HCT116 (cell line): ENCODE results near the gene DLG4. TPM values are rescaled to one million over a fixed set of nuclear protein-coding genes. Genes with fewer than 3 reads are reported as not detected.

Source experiments
- ATAC-seq: fragments of 200-7000 bp; cut with Tn5 transposase; 2 replicates; pipeline ENCODE4 v1.9.1; 2020; ENCODE audit warnings: mild to moderate bottlenecking, moderate library complexity
- Bru-seq: library from RNA; stranded (reverse); fragments of 400-500 nt; gene quantifications from one replicate; lab custom pipeline; 2021; lab: Mats Ljungman, UMichigan
- BruChase-seq, 2 experiments: library from RNA; stranded (reverse); fragments of 400-500 nt; gene quantifications; one replicate each; lab custom pipeline; 2021; lab: Mats Ljungman, UMichigan
- BruUV-seq: library from RNA; stranded (reverse); fragments of 400-500 nt; replicated peaks from 2 replicates; lab custom pipeline; 2021; lab: Mats Ljungman, UMichigan
- CTCF ChIA-PET: fragments of 300-600 bp; sonication (Branson Sonifier 250); formaldehyde crosslinking; loops from one replicate; lab custom pipeline; 2021; ENCODE audit warnings: antibody characterized with exemption; lab: Charles Lee
- POLR2A ChIA-PET: fragments of 300-600, 350-600 bp; sonication (Branson Sonifier 250); formaldehyde crosslinking; loops from one replicate; lab custom pipeline; 2021; ENCODE audit warnings: antibody characterized with exemption; lab: Charles Lee
- RAD21 ChIA-PET, 2 experiments: fragments of 300-600 bp; sonication (Branson Sonifier 250); formaldehyde crosslinking; loops; one replicate each; lab custom pipeline; 2023; ENCODE audit warnings: low total read pairs in 2 of 2; ENCODE audit not compliant: uncharacterized antibody in 2 of 2, unreplicated experiment in 2 of 2, low non-redundant PET in 1 of 2; lab: Charles Lee
- DNase-seq: peaks from one replicate; pipeline ENCODE4 v3.0.0-alpha.2; 2010; ENCODE audit warnings: low read depth, low spot score
- H2AFZ ChIP-seq: fragments of 200-600 bp; shearing (Covaris generic), sonication (generic); 2 replicates; pipeline ENCODE4 v1.6.1; 2017; ENCODE audit warnings: low read depth, mixed run types, mixed read lengths, antibody characterized with exemption, low read length; ENCODE audit not compliant: poor library complexity, severe bottlenecking
- H3K27ac ChIP-seq: 2 replicates; pipeline ENCODE4 v1.5.1; 2012; ENCODE audit warnings: low read depth, low read length
- H3K27me3 ChIP-seq: fragments of 200-600 bp; sonication (generic); 2 replicates; pipeline ENCODE4 v1.6.1; 2016; ENCODE audit warnings: mixed run types, low read length, mixed read lengths; ENCODE audit not compliant: insufficient read depth
- H3K36me3 ChIP-seq, 2 experiments: fragments of 200-500 bp in 1 of 2; fragments of 200-600 bp in 1 of 2; sonication (Bioruptor generic) in 1 of 2; sonication (generic) in 1 of 2; 2 replicates each; pipeline versions ENCODE4 v1.5.1 to v1.6.1; 2014 to 2016; ENCODE audit warnings: low read length in 2 of 2, inconsistent platforms in 1 of 2, mixed read lengths in 1 of 2, mixed run types in 1 of 2; ENCODE audit not compliant: insufficient read depth in 2 of 2, control insufficient read depth in 1 of 2
- H3K4me1 ChIP-seq, 2 experiments: fragments of 200-600 bp in 1 of 2; sonication (generic) in 1 of 2; 2 replicates each; pipeline versions ENCODE4 v1.5.1 to v1.6.1; 2012 to 2017; ENCODE audit warnings: low read length in 2 of 2, inconsistent platforms in 1 of 2, mild to moderate bottlenecking in 1 of 2, mixed read lengths in 1 of 2, mixed run types in 1 of 2, moderate library complexity in 1 of 2; ENCODE audit not compliant: insufficient read depth in 2 of 2, control insufficient read depth in 1 of 2
- H3K4me2 ChIP-seq: fragments of 200-600 bp; sonication (generic); 2 replicates; pipeline ENCODE4 v1.6.1; 2017; ENCODE audit warnings: mixed run types, low read length, mixed read lengths
- H3K4me3 ChIP-seq, 2 experiments: fragments of 200-600 bp in 1 of 2; sonication (generic) in 1 of 2; replicated peaks in 1 of 2; 2 replicates each; pipeline ENCODE4 v1.5.1; 2011 to 2016; ENCODE audit warnings: low read length in 2 of 2, control low read depth in 1 of 2, low read depth in 1 of 2, mild to moderate bottlenecking in 1 of 2, mixed read lengths in 1 of 2, mixed run types in 1 of 2
- H3K79me2 ChIP-seq: fragments of 200-600 bp; sonication (generic); 2 replicates; pipeline ENCODE4 v1.6.1; 2017; ENCODE audit warnings: mild to moderate bottlenecking, mixed run types, low read length, moderate library complexity, mixed read lengths; ENCODE audit not compliant: insufficient read depth
- H3K9ac ChIP-seq: fragments of 200-600 bp; sonication (generic); 2 replicates; pipeline ENCODE4 v1.6.1; 2016; ENCODE audit warnings: low read length, mixed read lengths
- H3K9me2 ChIP-seq: fragments of 200-600 bp; sonication (generic), shearing (Covaris generic); 2 replicates; pipeline ENCODE4 v1.6.1; 2017; ENCODE audit warnings: mixed run types, mild to moderate bottlenecking, moderate library complexity; ENCODE audit not compliant: insufficient read depth
- H3K9me3 ChIP-seq, 2 experiments: fragments of 200-500 bp in 1 of 2; fragments of 200-600 bp in 1 of 2; sonication (Bioruptor generic) in 1 of 2; sonication (generic) in 1 of 2; 2 replicates each; pipeline ENCODE4 v1.6.1; 2014 to 2017; ENCODE audit warnings: low read length in 2 of 2, mixed read lengths in 2 of 2, inconsistent platforms in 1 of 2, low read depth in 1 of 2, mild to moderate bottlenecking in 1 of 2, mixed run types in 1 of 2, moderate library complexity in 1 of 2; ENCODE audit not compliant: control insufficient read depth in 1 of 2, insufficient read depth in 1 of 2
- H4K20me1 ChIP-seq: fragments of 200-600 bp; sonication (generic), shearing (Covaris generic); 2 replicates; pipeline ENCODE4 v1.6.1; 2017; ENCODE audit warnings: mixed run types, mild to moderate bottlenecking, moderate library complexity; ENCODE audit not compliant: insufficient read depth
- ATF3 ChIP-seq: IDR thresholded peaks from 2 replicates; pipeline ENCODE4 v1.6.1; 2012
- CBX3 ChIP-seq: IDR thresholded peaks from 2 replicates; pipeline ENCODE4 v1.6.1; 2012; ENCODE audit warnings: low read depth
- CEBPB ChIP-seq: IDR thresholded peaks from 2 replicates; pipeline ENCODE4 v1.6.1; 2012; ENCODE audit warnings: low read depth
- CTCF ChIP-seq, 3 experiments: fragments of 200-600 bp in 1 of 3; sonication (generic) in 1 of 3; IDR thresholded peaks in 2 of 3; conservative IDR thresholded peaks in 1 of 3; 2 replicates each; pipeline ENCODE4 v1.5.1; 2012 to 2017; ENCODE audit warnings: low read depth in 2 of 3, low read length in 2 of 3, antibody characterized with exemption in 1 of 3, borderline replicate concordance in 1 of 3, control low read depth in 1 of 3, mild to moderate bottlenecking in 1 of 3, mixed read lengths in 1 of 3, mixed run types in 1 of 3, moderate library complexity in 1 of 3; ENCODE audit not compliant: insufficient read depth in 1 of 3
- ELF1 ChIP-seq: IDR thresholded peaks from 2 replicates; pipeline ENCODE4 v1.6.1; 2012; ENCODE audit warnings: low read depth, borderline replicate concordance
- EZH2 ChIP-seq: fragments of 200-600 bp; sonication (generic); IDR thresholded peaks from 2 replicates; pipeline ENCODE4 v1.6.1; 2017; ENCODE audit warnings: antibody characterized with exemption, mixed run types
- EZH2phosphoT487 ChIP-seq: fragments of 200-600 bp; IDR thresholded peaks from 2 replicates; pipeline ENCODE4 v1.6.1; 2018; ENCODE audit warnings: antibody characterized with exemption, borderline replicate concordance
- FOSL1 ChIP-seq: IDR thresholded peaks from 2 replicates; pipeline ENCODE4 v1.6.1; 2012; ENCODE audit warnings: low read depth
- JUND ChIP-seq: IDR thresholded peaks from 2 replicates; pipeline ENCODE4 v1.6.1; 2012
- MAX ChIP-seq: IDR thresholded peaks from 2 replicates; pipeline ENCODE4 v1.6.1; 2012
- POLR2A ChIP-seq: IDR thresholded peaks from 2 replicates; pipeline ENCODE4 v1.7.0; 2011; ENCODE audit warnings: borderline replicate concordance; ENCODE audit not compliant: insufficient read depth, insufficient read length; ENCODE audit errors: extremely low read depth
- POLR2AphosphoS5 ChIP-seq: IDR thresholded peaks from 2 replicates; pipeline ENCODE4 v1.6.1; 2011; ENCODE audit warnings: mild to moderate bottlenecking, low read depth, low read length, moderate library complexity
- RAD21 ChIP-seq: IDR thresholded peaks from 2 replicates; pipeline ENCODE4 v1.6.1; 2012; ENCODE audit warnings: low read depth, mild to moderate bottlenecking
- SIN3A ChIP-seq: IDR thresholded peaks from 2 replicates; pipeline ENCODE4 v1.6.1; 2012; ENCODE audit warnings: low read depth
- SP1 ChIP-seq: IDR thresholded peaks from 2 replicates; pipeline ENCODE4 v1.6.1; 2012; ENCODE audit warnings: low read depth
- SRF ChIP-seq: IDR thresholded peaks from 2 replicates; pipeline ENCODE4 v1.6.1; 2012; ENCODE audit warnings: low read depth
- TCF7L2 ChIP-seq: IDR thresholded peaks from 2 replicates; pipeline ENCODE4 v1.7.0; 2011; ENCODE audit warnings: borderline replicate concordance, inconsistent platforms; ENCODE audit not compliant: insufficient read depth, insufficient read length; ENCODE audit errors: extremely low read depth
- YY1 ChIP-seq: IDR thresholded peaks from 2 replicates; pipeline ENCODE4 v1.6.1; 2011; ENCODE audit warnings: low read length, low read depth, moderate library complexity, mild to moderate bottlenecking; ENCODE audit not compliant: insufficient replicate concordance; ENCODE audit errors: extremely low read depth
- ZBTB33 ChIP-seq: IDR thresholded peaks from 2 replicates; pipeline ENCODE4 v1.6.1; 2011; ENCODE audit warnings: mild to moderate bottlenecking, low read length, moderate library complexity; ENCODE audit not compliant: insufficient replicate concordance; ENCODE audit errors: extremely low read depth
- ZFX ChIP-seq: fragments of 450-650 bp; IDR thresholded peaks from 2 replicates; pipeline ENCODE4 v1.6.1; 2017
- ZNF274 ChIP-seq: fragments of 200-500 bp; sonication (Bioruptor generic); IDR thresholded peaks from 2 replicates; pipeline ENCODE4 v1.6.1; 2014; ENCODE audit warnings: mild to moderate bottlenecking, low read depth, low read length, inconsistent platforms
- intact Hi-C: fragments of 100-400 bp; cut with micrococcal nuclease; formaldehyde crosslinking; loops from 2 replicates; pipeline ENCODE4 v1.10.0; 2022
- long read RNA-seq: library from polyadenylated mRNA; unstranded; transcript quantifications from one replicate; pipeline ENCODE4 v2.0.0, GENCODE V29; 2021; ENCODE audit not compliant: unreplicated experiment
- polyA plus RNA-seq: library from polyadenylated mRNA; unstranded; fragments of >200 nt; gene quantifications from 2 replicates; pipeline ENCODE4 v1.2.1, GENCODE V29; 2012; ENCODE audit warnings: missing spikeins
- total RNA-seq: library from RNA; stranded (reverse); gene quantifications from one replicate; pipeline ENCODE4 v1.2.1, GENCODE V29; 2021; ENCODE audit not compliant: unreplicated experiment

Gene DLG4
- total RNA-seq (15.0 TPM), Bru-seq, nascent RNA (percentile 40 among the genes with signal in this experiment), BruChase-seq, experiment 1, labeled RNA remaining after a 6-hour chase (percentile 60 among the genes with signal in this experiment), BruChase-seq, experiment 2, labeled RNA remaining after a 2-hour chase (percentile 51 among the genes with signal in this experiment)
- polyA plus RNA-seq: 15.3 and 16.8 TPM in 2 replicates
- long read RNA-seq, partial matches to known transcripts: 2 of 18 reads
- long read RNA-seq, other reads (novel, unspliced or antisense): 16 of 18 reads

GRCh38 chr17:7219812-7220592, at the start of gene DLG4, which contains the start of gene ACADVL:
DLG4 (minus strand) TSS chr17:7219836.
ACADVL (plus strand) TSS chr17:7219938; CDS start chr17:7219985, 47 bp downstream.
- Histone ChIP-seq H3K4me1 (peaks cover 12 to 54% of the 10 kb centered on the region in 2 experiments; a peak in 3 of 4 replicates), H3K4me2 (peak within 1 kb of the TSS; percentile 96), H3K9ac (peak within 1 kb of the TSS; percentile 95), H4K20me1 (no peaks in the 10 kb centered on the region), H2AFZ (no peak within 1 kb of the TSS), H3K4me3 (peak within 1 kb of the TSS; percentile 69 to 75), H3K27me3 (no peaks in the 10 kb centered on the region), H3K79me2 (peaks cover 30% of the 10 kb centered on the region), H3K36me3 (peaks cover 22 to 34% of the 10 kb centered on the region in 2 experiments; a peak in 3 of 4 replicates), H3K9me3 (no peaks in the 10 kb centered on the region), H3K9me2 (no peaks in the 10 kb centered on the region), H3K27ac (peak within 1 kb of the TSS; percentile 99)
- intact Hi-C loops: loop anchor here (2.0 kb wide), 1 partner anchor 77 kb away; no protein-coding TSS in a partner anchor
- ChIA-PET RAD21 (interaction anchor here (0.7 to 1.2 kb wide), 4 partner anchors 18 to 77 kb away, joined by 3 to 7 read pairs (median 6); no protein-coding TSS in a partner anchor), CTCF (interaction anchor here (0.9 to 2.8 kb wide), 14 partner anchors 9 to 340 kb away, joined by 3 to 37 read pairs (median 5); partner anchors contain the start of genes GABARAP, NEURL4, PHF23 and SLC2A4), POLR2A (interaction anchor here (0.6 to 3.2 kb wide), 14 partner anchors 15 to 364 kb away, joined by 3 to 19 read pairs (median 8); partner anchors contain the start of genes DVL2, GABARAP, MPDU1 and PHF23)
- ATAC-seq (peak; percentile 71), DNase-seq (no peak)
- no TSS peak for BruUV-seq
- TF ChIP-seq CBX3 (no peak), MAX (peak; percentile 17; the same call in 1 of the 2 replicates), TCF7L2 (no peak), SRF (no peak), SIN3A (peak; percentile 73; the same call in 1 of the 2 replicates), ZFX (peak; percentile 40; the same call in 1 of the 2 replicates), ATF3 (no peak), CTCF (IDR thresholded peaks at IDR 0.05 in 2 of 3, conservative IDR thresholded peaks at IDR 0.05 in 1 of 3; ENCODE audit: borderline replicate concordance in 1 of 3, insufficient read depth in 1 of 3, low read depth in 2 of 3, low read length in 2 of 3) (no peak), RAD21 (no peak), CEBPB (no peak), EZH2 (no peak), ZBTB33 (no peak), POLR2A (peak; percentile 61), ELF1 (no peak), ZNF274 (no peak), YY1 (peak; percentile 66), FOSL1 (no peak; the same call in none of the 2 replicates), SP1 (peak; percentile 17; the same call in 1 of the 2 replicates), JUND (no peak; the same call in 1 of the 2 replicates), POLR2AphosphoS5 (peak; percentile 91), EZH2phosphoT487 (no peak)
